Ascending aorta (tissue), 2 donors: Measurements from ENCODE around the gene CD163. TPM values are rescaled to one million over a fixed set of nuclear protein-coding genes. Genes with fewer than 3 reads are reported as not detected.
"Not testable (repeated sequence)": the region's sequence is repeated elsewhere in the genome, so short reads cannot be mapped to it uniquely, and the experiment has no call there.

Experiments
- DNase-seq, 2 donors: peaks; one replicate each; pipeline ENCODE4 v3.0.0-alpha.2; 2019; ENCODE audit warnings: low spot score in 2 of 2
- H3K27ac ChIP-seq, 2 donors: fragments of 200-600 bp; sonication (generic); one replicate each; pipeline ENCODE4 v1.5.1; 2016 to 2017; ENCODE audit warnings: mild to moderate bottlenecking in 1 of 2
- H3K27me3 ChIP-seq: fragments of 200-600 bp; sonication (generic); one replicate; pipeline ENCODE4 v1.5.1; 2017
- H3K36me3 ChIP-seq, 2 donors: fragments of 200-600 bp; sonication (generic); one replicate each; pipeline ENCODE4 v1.5.1; 2016
- H3K4me1 ChIP-seq, 2 donors: fragments of 200-600 bp; sonication (generic); one replicate each; pipeline ENCODE4 v1.5.1; 2016 to 2017; ENCODE audit warnings: mild to moderate bottlenecking in 1 of 2
- H3K4me3 ChIP-seq, 2 donors: fragments of 200-600 bp; sonication (generic); one replicate each; pipeline ENCODE4 v1.5.1; 2016 to 2017; ENCODE audit warnings: mild to moderate bottlenecking in 1 of 2
- H3K9me3 ChIP-seq, 2 donors: fragments of 200-600 bp; sonication (generic); one replicate each; pipeline ENCODE4 v1.5.1; 2016
- intact Hi-C: fragments of 100-400 bp; cut with DNase I; formaldehyde crosslinking; loops from one replicate; pipeline ENCODE4 v1.15.1; 2023
- total RNA-seq: library from RNA; depleted of rRNA; stranded (reverse); fragments of >200 nt; gene quantifications from one replicate; pipeline ENCODE4 v1.1.0, GENCODE V29; 2016
- TF ChIP-seq, protein P1 (sequence below), 3 experiments: fragments of 200-600 bp in 2 of 3; fragments of 450-650 bp in 1 of 3; sonication (generic) in 2 of 3; IDR thresholded peaks; one replicate each; pipeline ENCODE4 v1.5.1; 2016 to 2019; ENCODE audit warnings: antibody characterized with exemption in 3 of 3, mild to moderate bottlenecking in 1 of 3, moderate library complexity in 1 of 3

Gene CD163
- 120 TPM for total RNA-seq

DNA sequence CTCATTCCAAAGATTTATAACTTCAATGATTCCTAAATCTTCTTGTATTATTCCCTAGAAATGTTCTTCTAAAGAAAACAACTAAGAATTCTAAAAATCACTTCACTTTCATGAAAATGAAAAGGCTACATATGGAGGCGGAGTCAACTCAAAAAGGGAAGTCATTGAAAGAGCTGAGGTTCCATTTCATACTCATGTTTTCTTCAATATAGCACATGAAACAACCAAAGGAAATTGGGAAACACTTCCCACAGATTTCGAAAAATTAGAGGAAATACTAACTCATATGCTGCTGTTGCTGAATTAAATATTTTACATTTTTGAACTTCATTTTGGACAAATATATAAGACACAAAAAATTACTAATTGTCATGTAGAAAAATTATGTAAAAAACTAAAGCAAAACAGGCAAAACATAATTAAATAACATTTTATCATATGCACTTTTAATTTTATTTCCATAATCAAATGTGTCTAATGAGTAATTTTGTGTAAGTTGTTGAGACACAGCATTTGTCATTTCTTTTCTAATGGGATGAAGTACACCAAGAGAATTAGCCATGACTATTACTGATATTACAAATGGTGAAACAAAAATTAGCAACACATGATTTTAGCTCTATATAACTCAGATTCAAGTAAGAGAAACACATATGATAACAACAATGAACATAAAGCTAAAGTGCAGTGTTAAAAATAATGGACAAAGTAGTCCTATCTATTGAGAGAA lies at the start of gene CD163:
CD163 (minus strand) TSS at position 92 of the 730 bp plus-strand sequence; CDS start at position 5, 87 bp downstream.
- Histone ChIP-seq H3K4me3 (peak within 1 kb of the TSS in 1 of 2 donors; percentile 46), H3K27me3 (no peaks in the 10 kb centered on the region), H3K9me3 (no peaks in the 10 kb centered on the region), H3K36me3 (no peaks in the 10 kb centered on the region), H3K27ac (peak within 1 kb of the TSS; percentile 27 to 34), H3K4me1 (no peaks in the 10 kb centered on the region)
- intact Hi-C loops: no loop called here
- TF ChIP-seq, protein P1, sequence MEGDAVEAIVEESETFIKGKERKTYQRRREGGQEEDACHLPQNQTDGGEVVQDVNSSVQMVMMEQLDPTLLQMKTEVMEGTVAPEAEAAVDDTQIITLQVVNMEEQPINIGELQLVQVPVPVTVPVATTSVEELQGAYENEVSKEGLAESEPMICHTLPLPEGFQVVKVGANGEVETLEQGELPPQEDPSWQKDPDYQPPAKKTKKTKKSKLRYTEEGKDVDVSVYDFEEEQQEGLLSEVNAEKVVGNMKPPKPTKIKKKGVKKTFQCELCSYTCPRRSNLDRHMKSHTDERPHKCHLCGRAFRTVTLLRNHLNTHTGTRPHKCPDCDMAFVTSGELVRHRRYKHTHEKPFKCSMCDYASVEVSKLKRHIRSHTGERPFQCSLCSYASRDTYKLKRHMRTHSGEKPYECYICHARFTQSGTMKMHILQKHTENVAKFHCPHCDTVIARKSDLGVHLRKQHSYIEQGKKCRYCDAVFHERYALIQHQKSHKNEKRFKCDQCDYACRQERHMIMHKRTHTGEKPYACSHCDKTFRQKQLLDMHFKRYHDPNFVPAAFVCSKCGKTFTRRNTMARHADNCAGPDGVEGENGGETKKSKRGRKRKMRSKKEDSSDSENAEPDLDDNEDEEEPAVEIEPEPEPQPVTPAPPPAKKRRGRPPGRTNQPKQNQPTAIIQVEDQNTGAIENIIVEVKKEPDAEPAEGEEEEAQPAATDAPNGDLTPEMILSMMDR (IDR thresholded peaks at IDR 0.05): no peak
- DNase-seq: no peak

DNA sequence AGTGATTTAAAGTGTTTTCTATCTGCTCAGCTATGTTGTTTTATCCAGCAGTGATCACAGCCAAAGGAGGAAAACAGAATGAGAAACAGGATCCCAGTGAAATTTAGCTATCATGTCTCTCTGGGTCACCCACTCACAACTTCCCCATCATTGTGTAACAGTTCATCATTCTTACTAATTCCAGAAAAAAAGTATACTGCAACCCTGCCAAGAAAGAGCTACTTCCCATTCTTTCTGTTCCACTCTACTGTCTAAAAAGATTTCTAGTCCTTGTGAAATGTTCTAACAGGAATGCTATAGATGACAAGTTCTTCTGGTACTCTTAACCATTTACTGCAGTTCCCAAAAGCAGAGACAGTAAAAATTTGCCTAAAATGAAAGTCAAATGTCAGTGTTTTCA lies 39.2 kb upstream of the CD163 start:
- Histone ChIP-seq H3K27ac (no peak overlapping the region), H3K4me1 (no peaks in the 10 kb centered on the region), H3K4me3 (no peak overlapping the region), H3K9me3 (no peaks in the 10 kb centered on the region), H3K27me3 (no peaks in the 10 kb centered on the region), H3K36me3 (no peaks in the 10 kb centered on the region)
- no peak for DNase-seq
- intact Hi-C loops: no loop called here
- TF ChIP-seq, protein P1 (IDR thresholded peaks at IDR 0.05): no peak

DNA sequence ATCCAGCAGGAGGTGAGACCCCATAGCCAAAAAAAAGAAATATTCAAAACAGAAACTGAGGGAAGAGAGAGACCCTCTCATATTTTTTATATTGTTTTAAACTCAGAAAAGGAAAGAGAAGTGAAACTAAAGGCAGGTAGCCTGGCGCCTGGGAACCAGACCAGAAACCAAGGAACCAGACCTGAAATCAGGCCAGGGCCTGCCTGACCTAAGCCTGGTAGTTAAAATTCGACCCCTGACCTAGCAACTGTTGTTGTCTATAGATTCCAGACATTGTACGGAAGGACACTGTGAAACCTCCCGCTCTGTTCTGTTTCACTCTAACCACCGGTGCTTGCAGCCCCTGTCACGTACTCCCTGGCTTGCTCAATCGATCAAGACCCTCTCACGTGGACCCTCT lies 38.5 kb upstream of the CD163 start:
- no peaks in the 10 kb centered on the region for H3K36me3 ChIP-seq

DNA sequence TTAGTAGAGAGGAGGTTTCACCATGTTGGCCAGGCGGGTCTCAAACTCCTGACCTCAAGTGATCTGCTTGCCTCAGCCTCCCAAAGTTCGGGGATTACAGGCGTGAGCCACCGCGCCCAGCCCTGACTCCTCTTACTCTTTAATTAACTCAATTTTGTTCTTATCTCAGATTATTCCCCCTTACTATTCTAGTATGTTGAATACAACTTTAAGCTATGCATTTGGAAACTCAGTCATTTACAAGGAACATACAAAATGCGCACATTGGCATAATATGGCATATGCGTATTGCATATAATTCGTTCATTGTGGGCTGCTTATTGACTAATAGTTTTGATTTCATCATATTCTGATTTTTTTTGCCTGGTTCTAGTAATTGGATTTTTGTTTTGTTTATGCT lies 10.8 kb upstream of the CD163 start:
- intact Hi-C loops: no loop called here
- no peaks in the 10 kb centered on the region for H3K9me3 ChIP-seq
- no peaks in the 10 kb centered on the region for H3K4me1 ChIP-seq
- DNase-seq: no peak
- H3K27ac ChIP-seq: no peak overlapping the region
- no peaks in the 10 kb centered on the region for H3K36me3 ChIP-seq
- H3K4me3 ChIP-seq: no peak overlapping the region
- TF ChIP-seq, protein P1 (IDR thresholded peaks at IDR 0.05): no peak
- no peaks in the 10 kb centered on the region for H3K27me3 ChIP-seq

More for the DNA sequence above, 38.5 kb upstream of the CD163 start:
- no peaks in the 10 kb centered on the region for H3K9me3 ChIP-seq
- no peaks in the 10 kb centered on the region for H3K27me3 ChIP-seq
- no peak for DNase-seq
- H3K27ac ChIP-seq: no peak overlapping the region
- TF ChIP-seq, protein P1 (IDR thresholded peaks at IDR 0.05): no peak
- H3K4me1 ChIP-seq: no peaks in the 10 kb centered on the region
- H3K4me3 ChIP-seq: no peak overlapping the region
- intact Hi-C loops: no loop called here

DNA sequence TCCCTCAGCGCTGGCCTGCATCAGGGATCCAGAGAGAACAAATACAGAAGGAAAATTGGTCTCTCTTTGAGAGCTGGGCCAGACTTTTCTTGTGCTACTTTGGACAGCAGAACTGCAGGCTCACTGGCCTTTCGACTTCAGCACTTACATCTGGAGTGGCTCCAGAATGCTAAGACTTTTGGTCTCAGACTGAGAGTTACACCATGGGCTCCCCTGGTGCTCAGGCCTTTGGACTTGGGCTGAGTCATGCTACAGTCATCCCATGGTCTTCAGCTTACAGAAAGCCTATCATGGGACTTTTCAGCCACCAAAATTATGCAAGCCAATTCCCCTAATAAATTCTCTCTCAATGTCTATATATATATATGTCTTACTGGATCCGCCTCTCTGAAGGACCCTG lies 9.0 kb upstream of the CD163 start:
- intact Hi-C loops: no loop called here
- Histone ChIP-seq H3K4me3 (no peak overlapping the region), H3K27ac (no peak overlapping the region), H3K36me3 (no peaks in the 10 kb centered on the region), H3K4me1 (no peaks in the 10 kb centered on the region), H3K9me3 (no peaks in the 10 kb centered on the region), H3K27me3 (no peaks in the 10 kb centered on the region)
- TF ChIP-seq, protein P1 (IDR thresholded peaks at IDR 0.05): no peak
- no peak for DNase-seq

DNA sequence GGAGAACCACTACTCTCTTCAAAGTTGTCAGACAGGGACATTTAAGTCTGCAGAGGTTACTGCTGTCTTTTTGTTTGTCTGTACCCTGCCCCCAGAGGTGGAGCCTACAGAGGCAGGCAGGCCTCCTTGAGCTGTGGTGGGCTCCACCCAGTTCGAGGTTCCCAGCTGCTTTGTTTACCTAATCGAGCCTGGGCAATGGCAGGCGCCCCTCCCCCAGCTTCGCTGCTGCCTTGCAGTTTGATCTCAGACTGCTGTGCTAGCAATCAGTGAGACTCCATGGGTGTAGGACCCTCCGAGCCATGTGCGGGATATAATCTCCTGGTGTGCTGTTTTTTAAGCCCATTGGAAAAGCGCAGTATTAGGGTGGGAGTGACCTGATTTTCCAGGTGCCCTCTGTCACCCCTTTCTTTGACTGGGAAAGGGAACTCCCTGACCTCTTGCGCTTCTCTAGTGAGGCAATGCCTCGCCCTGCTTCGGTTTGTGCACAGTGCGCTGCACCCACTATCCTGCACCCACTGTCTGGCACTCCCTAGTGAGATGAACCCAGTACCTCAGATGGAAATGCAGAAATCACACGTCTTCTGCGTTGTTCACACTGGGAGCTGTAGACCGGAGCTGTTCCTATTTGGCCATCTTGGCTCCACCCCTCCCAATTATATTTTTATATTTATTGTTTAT lies 6.4 kb upstream of the CD163 start:
- H3K36me3 ChIP-seq, intact Hi-C loops, H3K9me3 ChIP-seq, H3K4me3 ChIP-seq, DNase-seq, H3K27ac ChIP-seq, H3K27me3 ChIP-seq, H3K4me1 ChIP-seq: not testable (repeated sequence)
